Parathyroid adenoma (tissue), 2 donors: ENCODE data around the gene GRID1.

Experiments
- H2AFZ ChIP-seq: fragments of 300-600 bp; sonication (generic); one replicate; pipeline ENCODE4 v1.7.0; 2017; ENCODE audit warnings: antibody characterized with exemption, mild to moderate bottlenecking
- H3K27ac ChIP-seq: fragments of 300-600 bp; sonication (generic); one replicate; pipeline ENCODE4 v1.7.0; 2017
- H3K27me3 ChIP-seq: fragments of 300-600 bp; sonication (generic); one replicate; pipeline ENCODE4 v1.7.0; 2017; ENCODE audit warnings: low read length; ENCODE audit not compliant: control insufficient read depth, insufficient read depth
- H3K36me3 ChIP-seq: fragments of 300-600 bp; sonication (generic); one replicate; pipeline ENCODE4 v1.7.0; 2017; ENCODE audit warnings: low read length; ENCODE audit not compliant: control insufficient read depth, insufficient read depth
- H3K4me1 ChIP-seq: fragments of 300-600 bp; sonication (generic); one replicate; pipeline ENCODE4 v1.7.0; 2017; ENCODE audit warnings: control low read depth
- H3K4me2 ChIP-seq: fragments of 300-600 bp; sonication (generic); one replicate; pipeline ENCODE4 v1.7.0; 2017; ENCODE audit warnings: low read length
- H3K4me3 ChIP-seq: fragments of 300-600 bp; sonication (generic); one replicate; pipeline ENCODE4 v1.7.0; 2017; ENCODE audit warnings: low read depth, low read length
- H3K79me2 ChIP-seq: fragments of 300-600 bp; sonication (generic); one replicate; pipeline ENCODE4 v1.7.0; 2017; ENCODE audit warnings: control low read depth
- H3K9ac ChIP-seq: fragments of 300-600 bp; sonication (generic); one replicate; pipeline ENCODE4 v1.7.0; 2017; ENCODE audit warnings: mild to moderate bottlenecking
- H3K9me3 ChIP-seq: fragments of 300-600 bp; sonication (generic); one replicate; pipeline ENCODE4 v1.7.0; 2017; ENCODE audit warnings: low read length; ENCODE audit not compliant: control insufficient read depth
- CTCF ChIP-seq: fragments of 300-600 bp; sonication (generic); IDR thresholded peaks from one replicate; pipeline ENCODE4 v1.7.0; 2017; ENCODE audit warnings: antibody characterized with exemption, mild to moderate bottlenecking
- donor health status: primary hyperparathyroidism.

Gene GRID1

GRCh38 chr10:86250399-86250798, 116.2 kb downstream of the GRID1 start:
- H3K9ac ChIP-seq, result no peak overlapping the region
- H2AFZ ChIP-seq, result no peak overlapping the region
- H3K27me3 ChIP-seq, result no peaks in the 10 kb centered on the region
- no peaks in the 10 kb centered on the region for H3K79me2 ChIP-seq
- H3K4me3 ChIP-seq, result no peak overlapping the region
- no peak for TF ChIP-seq CTCF
- no peaks in the 10 kb centered on the region for H3K9me3 ChIP-seq
- no peaks in the 10 kb centered on the region for H3K36me3 ChIP-seq
- no peaks in the 10 kb centered on the region for H3K4me1 ChIP-seq
- H3K27ac ChIP-seq, result no peak overlapping the region
- H3K4me2 ChIP-seq, result no peak overlapping the region

- H2AFZ ChIP-seq, result no peak overlapping the region
- H3K36me3 ChIP-seq, result no peaks in the 10 kb centered on the region
- no peak overlapping the region for H3K27ac ChIP-seq
- TF ChIP-seq CTCF, result no peak
- H3K27me3 ChIP-seq, result no peaks in the 10 kb centered on the region
- no peaks in the 10 kb centered on the region for H3K9me3 ChIP-seq
- no peak overlapping the region for H3K4me3 ChIP-seq
- no peaks in the 10 kb centered on the region for H3K4me1 ChIP-seq
- no peaks in the 10 kb centered on the region for H3K79me2 ChIP-seq
- H3K9ac ChIP-seq, result no peak overlapping the region
- no peak overlapping the region for H3K4me2 ChIP-seq
These were observed 116.8 kb downstream of the GRID1 start for GRCh38 chr10:86249794-86250193.

- H3K36me3 ChIP-seq, result no peaks in the 10 kb centered on the region
- H3K9me3 ChIP-seq, result no peaks in the 10 kb centered on the region
- H3K4me2 ChIP-seq, result no peak overlapping the region
- H3K79me2 ChIP-seq, result no peaks in the 10 kb centered on the region
- H2AFZ ChIP-seq, result no peak overlapping the region
- H3K27me3 ChIP-seq, result no peaks in the 10 kb centered on the region
- no peak overlapping the region for H3K4me3 ChIP-seq
- no peak for TF ChIP-seq CTCF
- no peaks in the 10 kb centered on the region for H3K4me1 ChIP-seq
- H3K9ac ChIP-seq, result no peak overlapping the region
- H3K27ac ChIP-seq, result no peak overlapping the region
These were observed 118.5 kb downstream of the GRID1 start for GRCh38 chr10:86248062-86248461.

GRCh38 chr10:86247588-86247987, 119.0 kb downstream of the GRID1 start:
- H3K4me2 ChIP-seq, result no peak overlapping the region
- TF ChIP-seq CTCF, result no peak
- H3K36me3 ChIP-seq, result no peaks in the 10 kb centered on the region
- no peak overlapping the region for H2AFZ ChIP-seq
- H3K9me3 ChIP-seq, result no peaks in the 10 kb centered on the region
- no peaks in the 10 kb centered on the region for H3K79me2 ChIP-seq
- no peaks in the 10 kb centered on the region for H3K4me1 ChIP-seq
- H3K27me3 ChIP-seq, result no peaks in the 10 kb centered on the region
- H3K9ac ChIP-seq, result no peak overlapping the region
- H3K27ac ChIP-seq, result no peak overlapping the region
- no peak overlapping the region for H3K4me3 ChIP-seq

- Histone ChIP-seq H3K36me3 (no peaks in the 10 kb centered on the region), H3K4me2 (no peak overlapping the region), H2AFZ (no peak overlapping the region), H3K9ac (no peak overlapping the region), H3K9me3 (no peaks in the 10 kb centered on the region), H3K79me2 (no peaks in the 10 kb centered on the region), H3K27ac (no peak overlapping the region), H3K4me1 (no peaks in the 10 kb centered on the region), H3K4me3 (no peak overlapping the region), H3K27me3 (no peaks in the 10 kb centered on the region)
- no peak for TF ChIP-seq CTCF
These were observed 119.5 kb downstream of the GRID1 start for GRCh38 chr10:86247073-86247472.
